HG03439 (cell line): ENCODE data around the gene LRRC45.

Source experiments
- ATAC-seq: cut with Tn5 transposase; IDR thresholded peaks from one replicate; pipeline ENCODE4 v1.9.1; 2021; ENCODE audit warnings: mild to moderate bottlenecking, moderate library complexity; ENCODE audit not compliant: unreplicated experiment

Gene LRRC45

DNA sequence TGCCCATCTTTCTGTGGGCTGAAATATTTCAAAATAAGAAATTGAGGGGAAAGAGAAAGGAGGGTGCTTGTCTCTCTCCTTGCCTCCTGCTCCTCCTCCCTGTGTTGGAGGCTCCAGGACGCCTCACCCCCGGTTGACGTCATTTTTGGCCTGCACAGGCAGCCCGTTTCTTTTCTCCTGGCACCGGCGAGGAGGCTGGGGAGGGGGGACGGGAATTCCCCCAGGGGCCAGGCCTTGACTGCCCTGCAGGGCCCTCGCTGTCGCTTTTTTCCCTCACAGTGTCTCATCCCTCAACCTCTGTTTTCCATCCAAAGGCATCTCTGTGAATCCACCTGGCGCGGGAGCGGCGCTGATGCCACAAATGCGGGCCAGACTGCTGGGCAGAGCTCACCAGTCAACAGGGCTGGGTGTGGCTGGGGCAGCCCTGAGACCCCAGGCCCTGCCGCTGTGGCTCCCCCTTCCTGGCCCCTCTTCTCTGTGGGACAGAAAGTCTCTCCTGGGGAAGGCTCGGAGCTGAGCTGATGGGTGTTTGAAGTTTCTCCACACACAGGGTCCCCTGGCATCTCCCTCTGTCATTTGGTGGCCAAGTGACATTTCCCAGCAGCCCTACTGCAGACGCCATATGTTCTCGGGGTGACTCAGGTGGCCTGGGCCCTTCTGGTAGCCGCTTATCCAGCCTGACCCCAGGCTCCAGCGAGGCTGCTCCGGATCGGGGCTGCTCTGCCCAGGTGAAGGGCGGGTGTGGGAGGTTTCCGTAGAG lies 16.5 kb upstream of the LRRC45 start:
- no peak for ATAC-seq

DNA sequence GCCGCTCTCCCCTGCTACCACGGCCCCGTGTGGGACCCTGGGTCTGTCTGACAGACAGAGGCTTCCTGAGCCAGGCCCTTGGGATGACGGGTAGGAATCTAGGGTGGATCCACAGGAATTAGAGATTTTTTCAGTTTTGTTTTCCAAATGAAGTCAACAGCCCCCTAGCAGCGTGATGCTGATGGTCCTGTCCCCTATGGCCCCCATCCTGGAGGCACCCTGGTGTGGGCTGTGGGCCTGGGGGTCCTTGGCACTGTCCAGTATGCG lies 15.9 kb upstream of the LRRC45 start:
- no peak for ATAC-seq

DNA sequence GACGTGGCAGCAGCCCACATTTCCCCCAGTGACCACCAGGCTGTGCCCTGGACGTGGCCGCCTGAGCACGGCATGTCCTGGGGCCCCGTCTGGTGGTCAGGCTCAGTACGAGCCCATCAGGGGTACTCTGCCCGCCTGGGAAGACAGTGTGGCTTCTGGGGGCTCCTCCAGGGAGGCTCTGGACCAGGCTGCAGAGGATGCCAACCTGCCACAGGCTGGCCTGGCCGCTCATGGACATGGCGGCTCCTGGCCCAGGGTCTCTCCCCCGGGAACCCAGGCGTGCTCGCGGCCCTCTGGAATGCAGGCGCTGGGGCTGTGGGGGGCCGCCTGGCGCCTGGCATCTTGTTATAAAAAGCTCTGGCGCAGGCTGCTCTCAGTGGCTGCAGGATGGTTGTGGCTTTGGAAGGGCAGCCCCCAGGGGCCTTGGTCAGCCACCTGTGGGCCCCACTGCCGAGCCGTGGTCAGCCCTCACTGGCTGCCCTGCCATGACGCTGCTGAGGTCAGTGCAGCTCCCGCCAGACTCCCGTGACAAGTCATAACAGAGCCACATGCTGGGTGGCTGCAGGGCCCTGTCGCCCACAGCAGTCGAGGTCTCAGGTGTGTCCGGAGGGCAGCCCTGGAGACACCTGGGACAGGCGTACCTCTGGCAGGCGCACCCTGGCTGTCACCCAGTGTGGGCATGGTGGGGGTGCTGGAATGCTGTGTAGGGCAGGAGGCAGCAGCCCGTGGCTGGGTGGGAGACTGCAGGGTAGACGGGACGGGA lies 15.4 kb upstream of the LRRC45 start:
- no peak for ATAC-seq

DNA sequence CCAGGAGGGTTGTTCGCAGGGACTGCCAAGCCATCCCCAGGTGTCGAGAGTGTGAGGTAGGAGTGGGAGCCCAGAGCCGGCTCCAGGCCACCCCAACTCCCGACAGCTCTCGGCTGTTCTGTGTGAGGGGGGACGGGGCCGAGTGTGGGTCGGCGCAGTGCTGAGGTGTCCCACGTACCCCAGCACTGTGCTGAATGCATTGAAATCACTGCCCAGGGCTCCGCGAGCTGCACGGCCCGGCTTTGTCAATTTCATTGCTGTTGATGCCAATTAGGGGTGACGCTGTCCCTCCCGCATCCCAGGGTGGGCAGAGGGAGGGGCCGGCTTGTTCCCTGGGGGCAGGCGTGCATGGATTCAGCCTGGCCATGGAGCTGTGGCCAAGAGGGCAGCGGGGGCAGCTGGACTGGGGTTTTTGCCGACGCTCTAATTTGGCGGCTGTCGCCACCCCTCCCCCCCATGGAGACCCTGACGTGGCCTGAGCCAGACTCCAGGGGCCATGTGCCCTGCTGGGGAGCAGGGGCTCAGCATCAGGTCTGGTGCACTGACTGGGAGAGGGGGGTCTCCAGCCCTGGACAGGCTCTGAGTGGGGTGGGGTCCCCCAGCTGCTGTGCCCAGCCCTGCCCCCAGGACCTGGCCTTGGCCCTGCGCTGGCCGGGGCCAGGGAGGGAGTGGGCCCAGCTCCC lies 14.7 kb upstream of the LRRC45 start:
- no peak for ATAC-seq

DNA sequence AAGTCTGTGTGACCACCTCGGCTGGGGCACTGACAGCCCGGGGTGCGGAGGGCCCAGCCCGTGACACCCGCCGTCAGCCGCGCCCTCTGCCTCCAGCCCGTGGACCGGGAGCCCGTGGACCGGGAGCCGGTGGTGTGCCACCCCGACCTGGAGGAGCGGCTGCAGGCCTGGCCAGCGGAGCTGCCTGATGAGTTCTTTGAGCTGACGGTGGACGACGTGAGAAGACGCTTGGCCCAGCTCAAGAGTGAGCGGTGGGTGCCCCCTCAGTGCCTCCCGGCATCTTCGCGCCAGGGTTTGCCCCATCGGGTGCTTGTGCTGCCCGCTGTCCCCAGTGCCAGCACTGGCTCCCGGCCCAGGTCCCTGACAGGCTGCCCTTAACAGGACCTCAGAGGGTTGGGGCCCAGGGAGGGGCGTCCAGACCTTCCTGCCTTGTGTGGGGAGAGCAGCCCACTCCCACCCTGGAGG lies 14.1 kb upstream of the LRRC45 start:
- ATAC-seq = no peak

DNA sequence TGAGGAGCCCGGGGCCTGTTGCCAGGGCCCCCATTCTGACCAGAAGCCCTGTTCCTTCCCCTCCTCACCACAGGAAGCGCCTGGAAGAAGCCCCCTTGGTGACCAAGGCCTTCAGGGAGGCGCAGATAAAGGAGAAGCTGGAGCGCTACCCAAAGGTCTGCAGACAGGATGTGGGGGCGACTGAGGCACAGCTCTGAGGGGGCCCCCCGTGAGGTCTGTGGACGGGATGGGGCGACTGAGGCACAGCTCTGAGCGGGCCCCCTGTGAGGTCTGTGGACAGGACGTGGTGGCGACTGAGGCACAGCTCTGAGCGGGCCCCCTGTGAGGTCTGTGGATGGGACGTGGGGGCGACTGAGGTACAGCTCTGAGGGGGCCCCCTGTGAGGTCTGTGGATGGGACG lies 13.7 kb upstream of the LRRC45 start:
- no peak for ATAC-seq

DNA sequence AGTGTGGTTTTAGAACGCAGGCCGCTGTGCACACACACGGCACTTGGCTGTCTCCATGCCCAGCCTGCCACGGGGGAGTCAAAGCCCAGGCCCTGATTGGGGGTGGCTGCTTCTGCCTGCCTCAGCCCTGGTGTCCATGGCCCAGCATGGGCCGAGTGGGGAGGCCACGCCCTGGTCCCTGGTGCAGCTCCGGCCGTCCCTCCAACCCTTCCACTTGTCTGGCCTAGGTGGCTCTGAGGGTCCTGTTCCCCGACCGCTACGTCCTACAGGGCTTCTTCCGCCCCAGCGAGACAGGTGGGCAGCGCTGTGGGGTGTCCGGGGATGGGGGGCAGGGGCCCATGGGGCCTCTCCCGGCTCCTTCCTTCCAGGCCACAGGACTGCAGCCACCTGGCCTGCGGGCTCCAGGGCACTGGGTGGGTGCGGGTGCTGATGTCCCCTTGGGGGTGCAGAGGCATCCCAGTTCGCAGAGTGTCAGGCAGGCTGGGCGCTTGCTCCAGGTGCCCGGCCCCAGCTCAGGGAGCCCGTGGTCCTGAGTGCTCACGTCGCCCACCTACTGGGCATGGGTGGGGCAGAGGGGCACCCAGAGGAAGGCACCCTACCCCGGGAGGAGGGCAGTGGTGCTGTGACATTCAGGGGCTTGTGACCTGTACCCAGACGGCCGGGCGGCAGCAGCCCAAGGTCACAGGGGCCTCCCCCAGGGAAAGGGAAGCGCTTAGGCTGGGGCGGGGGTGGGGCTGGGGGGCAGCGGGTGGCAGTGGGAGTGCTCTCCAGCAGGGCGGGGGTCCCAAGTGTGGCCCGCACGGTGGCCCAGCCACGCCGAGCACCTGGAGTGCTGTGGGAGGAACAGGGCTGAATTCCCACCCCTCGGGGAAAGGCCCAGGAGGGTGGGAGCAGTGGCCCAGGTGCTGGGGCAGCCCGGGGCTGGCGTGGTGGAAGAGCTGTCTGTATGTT lies 12.3 kb upstream of the LRRC45 start:
- ATAC-seq = no peak

DNA sequence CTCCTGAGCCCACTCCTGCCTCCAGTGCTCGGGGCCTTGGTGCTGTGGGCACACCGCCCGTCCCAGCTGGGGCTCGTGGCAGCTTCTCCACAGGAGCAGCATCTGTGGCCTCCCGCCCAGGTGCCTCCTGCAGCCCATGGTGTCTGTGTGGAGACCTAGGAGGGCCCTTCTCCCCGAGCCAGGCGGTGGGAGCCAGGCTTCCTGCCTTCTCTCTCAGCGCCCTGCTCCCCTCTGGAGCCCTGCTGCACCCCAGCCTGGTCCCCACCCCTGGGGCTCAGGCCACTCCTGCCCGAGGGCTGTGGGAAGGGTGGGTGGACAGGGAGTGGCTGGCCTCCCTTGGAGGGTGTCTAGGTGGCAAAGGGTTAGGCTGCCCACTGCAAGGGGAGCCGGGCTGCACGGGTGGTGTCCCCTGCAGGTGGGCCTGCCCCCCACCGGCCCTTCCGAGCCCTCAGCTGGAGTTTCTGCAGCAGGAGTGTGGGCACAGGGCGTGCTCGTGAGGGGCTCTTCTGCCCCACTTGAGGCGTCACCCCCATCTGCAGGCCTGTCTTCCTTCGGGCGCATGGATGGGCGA lies 11.4 kb upstream of the LRRC45 start:
- ATAC-seq = no peak

DNA sequence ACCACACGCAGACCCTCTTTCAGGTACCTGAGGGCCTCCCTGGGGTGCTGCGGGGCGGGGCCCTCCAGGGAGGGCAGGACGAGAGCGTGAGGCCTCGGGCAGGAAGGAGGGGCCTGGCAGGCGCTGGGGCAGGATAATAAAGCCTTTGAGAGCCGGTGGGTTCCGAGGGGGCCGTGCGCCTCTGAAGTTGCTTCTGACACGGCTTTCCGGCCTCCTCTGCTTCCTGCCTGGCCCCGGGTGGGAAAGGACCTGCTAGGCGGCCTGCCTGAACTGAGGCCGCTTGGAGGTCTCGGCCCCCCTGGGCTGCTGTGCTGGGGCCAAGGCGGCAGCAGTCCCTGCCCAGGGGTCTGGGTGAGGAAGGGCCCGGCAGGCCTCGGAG lies 10.9 kb upstream of the LRRC45 start:
- ATAC-seq = no peak

DNA sequence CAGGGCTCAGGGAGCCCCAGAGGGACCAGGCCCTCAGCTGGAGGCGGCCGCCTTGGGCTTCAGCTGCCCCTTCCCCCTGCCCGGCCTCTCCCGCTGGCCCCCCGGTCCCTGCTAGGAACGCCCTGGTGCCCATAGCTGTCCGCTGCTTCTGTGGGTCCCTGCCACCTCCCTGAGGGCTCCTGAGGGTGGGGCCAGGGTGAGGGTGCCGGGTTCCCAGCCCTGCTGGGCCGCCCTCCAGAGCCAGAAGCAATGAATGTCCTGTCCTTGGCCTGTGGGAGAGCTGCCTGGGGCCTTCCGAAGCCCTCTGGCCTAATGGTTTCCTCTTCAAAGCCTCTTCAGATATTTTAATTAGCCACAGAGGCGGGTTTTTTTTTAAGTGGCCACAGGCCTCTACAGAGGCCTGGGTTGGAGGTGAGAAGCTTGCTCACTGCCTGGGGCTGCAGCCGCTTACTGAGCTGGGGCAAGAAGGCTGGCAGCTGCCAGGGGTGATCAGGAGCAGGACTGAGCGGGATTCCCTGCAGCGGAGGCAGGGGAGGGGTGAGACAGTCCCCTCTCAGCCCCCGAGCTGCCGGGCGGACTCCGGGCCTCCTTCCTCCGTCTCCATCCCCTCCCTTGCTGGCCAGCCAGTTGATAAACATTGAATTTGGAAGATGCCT lies 10.3 kb upstream of the LRRC45 start:
- no peak for ATAC-seq

DNA sequence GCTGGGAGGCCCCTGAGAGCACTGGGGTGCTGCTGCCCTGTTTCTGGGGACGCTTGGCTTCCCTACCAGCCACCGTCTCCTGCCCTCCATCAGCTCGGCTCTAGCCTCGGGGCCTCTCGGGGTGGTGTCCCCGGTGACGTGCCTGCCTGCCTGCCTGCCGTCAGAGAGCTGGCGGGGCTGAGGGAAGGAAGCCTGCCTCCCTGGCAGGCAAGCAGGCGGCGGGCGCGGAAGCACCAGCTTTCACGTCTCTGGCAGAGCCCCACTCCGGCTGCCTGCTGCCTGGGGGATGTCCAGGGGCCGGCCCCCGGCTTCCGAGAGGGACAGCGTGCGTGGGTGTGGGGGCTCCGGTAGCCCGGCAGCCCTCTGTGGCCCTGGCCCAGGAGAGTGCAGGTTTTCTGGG lies 9.8 kb upstream of the LRRC45 start:
- ATAC-seq = no peak

DNA sequence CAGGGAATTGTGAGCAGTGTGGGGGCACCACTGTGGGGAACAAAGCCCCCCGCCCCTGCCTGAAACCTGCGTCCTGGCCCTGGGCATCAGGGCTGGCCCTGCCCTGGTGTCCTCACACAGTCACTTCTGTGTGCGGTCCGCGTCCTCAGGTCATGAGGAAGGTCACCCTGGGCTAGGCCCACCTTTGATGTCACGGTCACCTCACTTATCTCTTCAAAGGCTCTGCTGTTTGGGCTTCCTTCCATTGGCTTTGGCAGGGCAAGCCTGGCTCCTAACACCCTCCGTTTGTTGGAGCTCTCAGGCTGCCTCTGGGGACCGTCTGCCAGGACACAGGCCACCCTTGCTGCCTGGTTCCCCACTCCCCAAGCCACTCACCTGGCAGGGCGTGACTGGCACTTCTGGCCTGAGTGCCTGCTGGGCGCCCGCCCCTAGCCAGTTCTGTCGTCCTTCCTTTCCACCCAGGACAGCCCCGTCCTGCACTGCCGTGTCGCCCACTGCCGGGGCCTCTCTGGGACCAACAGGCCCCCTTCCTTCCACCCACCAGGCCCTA lies 9.3 kb upstream of the LRRC45 start:
- ATAC-seq = no peak

DNA sequence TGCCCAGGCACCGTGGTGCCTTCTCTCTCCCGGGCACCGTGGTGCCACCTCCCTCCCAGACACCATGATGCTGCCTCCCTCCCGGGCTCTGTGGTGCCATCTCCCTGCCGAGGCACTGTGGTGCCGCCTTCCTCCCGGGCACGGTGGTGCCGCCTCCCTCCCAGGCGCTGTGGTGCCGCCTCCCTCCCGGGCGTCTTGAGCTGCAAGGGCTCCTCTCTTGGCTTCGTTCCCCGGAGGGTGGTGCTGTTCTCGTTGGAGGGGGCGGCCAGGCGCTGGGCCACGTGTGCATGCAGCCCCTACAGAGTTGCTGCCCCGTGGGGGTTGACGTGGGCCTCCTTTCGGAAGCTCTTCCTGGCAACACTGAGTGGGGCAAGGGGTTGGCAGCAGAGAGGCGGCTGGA lies 8.7 kb upstream of the LRRC45 start:
- ATAC-seq = no peak

DNA sequence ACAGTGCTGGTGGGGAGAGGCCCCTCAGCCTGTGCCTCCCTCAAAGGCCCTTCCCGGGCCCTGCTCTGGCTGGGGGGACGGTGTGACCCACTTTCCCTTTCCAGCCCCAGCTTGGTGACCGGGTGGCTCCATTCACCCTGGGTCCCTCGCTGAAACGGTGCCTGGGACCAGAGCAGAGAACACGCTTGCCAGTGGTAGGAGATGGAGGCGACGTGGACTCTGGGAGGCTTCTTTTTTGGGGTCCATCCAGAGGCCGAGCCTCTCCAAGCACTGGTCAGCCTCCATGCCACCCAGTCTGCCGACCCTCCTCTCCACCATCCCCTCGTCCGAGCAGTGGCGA lies 8.2 kb upstream of the LRRC45 start:
- no peak for ATAC-seq

DNA sequence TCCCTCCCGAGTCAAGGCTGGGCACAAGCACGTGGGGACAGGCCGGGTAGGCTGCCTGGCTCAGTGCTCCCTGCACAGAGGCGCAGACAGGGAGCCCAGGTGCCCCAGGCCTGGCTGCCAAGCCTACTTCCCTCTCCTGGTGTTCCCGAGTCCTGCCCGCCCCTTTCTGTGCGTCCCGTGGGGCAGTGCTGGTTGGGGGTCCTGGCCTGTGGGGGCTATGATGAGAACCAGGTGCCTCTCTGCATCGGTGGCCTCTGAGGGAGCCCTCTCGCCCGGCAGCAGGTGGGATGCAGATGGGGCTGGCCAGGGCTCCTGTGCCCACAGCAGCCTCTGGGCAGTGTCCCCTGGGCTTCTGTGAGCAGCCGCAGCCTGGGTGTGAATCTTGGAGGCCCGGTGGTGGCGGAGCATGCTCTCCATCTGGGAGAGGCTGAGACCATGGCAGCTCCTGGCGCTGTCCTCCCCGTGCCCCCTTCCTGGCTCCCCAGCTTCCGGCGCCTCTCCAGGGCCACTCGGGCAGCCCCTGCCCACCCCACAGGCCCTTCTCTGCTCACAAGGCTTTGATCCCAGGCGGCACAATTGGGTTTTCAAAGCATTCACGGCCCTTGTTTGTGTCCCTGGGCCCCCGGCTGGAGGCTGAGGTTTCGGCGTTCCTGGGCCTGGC lies 7.7 kb upstream of the LRRC45 start:
- no peak for ATAC-seq

DNA sequence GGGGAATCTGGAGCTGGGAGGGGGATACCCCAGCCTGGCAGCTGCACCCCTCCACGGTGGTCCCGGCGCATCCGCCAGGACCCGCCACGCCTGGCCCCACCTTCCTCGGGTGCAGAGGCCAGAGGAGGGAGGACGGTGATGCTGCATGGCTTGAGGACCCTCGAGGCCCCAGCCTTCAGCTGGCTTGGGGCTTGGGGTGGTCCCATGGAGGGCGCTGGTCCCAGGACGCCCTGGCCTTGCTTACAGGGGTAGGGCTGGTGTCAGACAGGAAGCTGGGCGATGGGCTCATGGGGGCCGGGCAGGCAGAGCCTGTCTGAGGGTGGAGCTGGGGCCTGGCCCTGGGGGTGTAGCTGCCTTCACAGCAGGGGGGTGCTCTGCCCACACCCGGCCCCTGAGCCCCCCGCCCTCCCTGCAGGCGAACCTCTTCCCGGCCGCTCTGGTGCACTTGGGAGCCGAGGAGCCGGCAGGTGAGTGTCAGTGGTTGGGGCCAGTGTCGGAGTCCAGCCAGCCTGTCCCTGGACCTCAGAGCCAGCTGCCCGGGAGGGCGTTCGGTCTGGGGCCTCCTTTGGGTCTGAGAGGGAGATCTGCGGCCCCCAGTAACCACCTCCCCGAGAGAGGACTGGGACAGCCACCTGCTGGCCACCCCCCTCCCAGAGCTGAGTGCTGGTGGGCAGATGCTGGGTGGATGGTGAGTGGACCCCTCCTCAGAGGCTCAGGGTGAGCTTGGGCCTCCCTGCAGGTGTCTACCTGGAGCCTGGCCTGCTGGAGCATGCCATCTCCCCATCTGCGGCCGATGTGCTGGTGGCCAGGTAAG lies 6.8 kb upstream of the LRRC45 start:
- ATAC-seq = no peak

DNA sequence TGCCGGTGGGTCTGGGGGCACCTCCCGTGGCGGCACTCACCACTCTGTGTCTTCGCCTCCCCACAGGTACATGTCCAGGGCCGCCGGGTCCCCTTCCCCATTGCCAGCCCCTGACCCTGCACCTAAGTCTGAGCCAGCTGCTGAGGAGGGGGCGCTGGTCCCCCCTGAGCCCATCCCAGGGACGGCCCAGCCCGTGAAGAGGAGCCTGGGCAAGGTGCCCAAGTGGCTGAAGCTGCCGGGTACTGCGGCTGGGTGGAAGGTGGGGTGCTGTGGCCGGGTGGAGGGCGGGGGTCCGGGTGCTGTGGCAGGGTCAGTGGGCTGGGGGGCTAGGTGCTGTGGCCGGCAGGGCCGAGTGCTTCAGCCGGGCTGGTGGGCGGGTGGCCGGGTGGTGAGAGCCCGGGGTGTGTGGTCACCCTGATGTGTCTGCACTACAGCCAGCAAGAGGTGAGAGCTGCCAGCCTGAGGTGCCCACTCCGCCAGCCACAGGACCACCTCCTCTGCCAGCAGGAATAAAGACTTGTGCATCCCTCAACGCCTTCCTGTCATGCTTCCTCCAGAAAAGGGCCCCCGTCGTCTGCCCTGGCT lies 6.1 kb upstream of the LRRC45 start:
- ATAC-seq = no peak

DNA sequence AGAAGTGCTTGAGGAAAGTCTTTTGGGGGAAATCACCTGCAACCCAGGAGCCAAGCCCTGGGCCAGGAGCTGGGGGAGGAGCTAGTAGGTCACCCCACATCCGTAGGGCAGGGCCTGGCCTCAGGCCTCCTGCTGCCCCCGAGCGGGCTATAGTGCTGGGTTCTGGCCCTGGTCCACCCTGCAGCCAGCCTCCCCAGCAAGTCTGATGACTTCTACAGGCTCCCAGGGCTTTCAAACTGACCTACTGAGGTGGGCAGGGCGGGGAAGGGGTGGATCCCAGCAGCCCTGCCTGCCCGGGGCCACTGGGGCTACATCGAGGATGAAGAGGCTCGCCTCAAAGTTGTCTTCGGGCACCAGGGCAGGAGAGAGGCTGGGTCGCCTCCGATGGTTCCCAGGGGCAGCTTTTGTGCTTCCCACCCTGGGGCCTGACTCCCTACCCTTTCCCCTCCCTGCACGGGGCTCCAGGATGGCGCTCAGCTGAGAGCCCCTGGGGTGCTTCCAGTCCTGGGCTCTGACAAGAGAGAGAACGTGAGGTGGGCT lies 5.4 kb upstream of the LRRC45 start:
- ATAC-seq = no peak
